ENCODE measurements around the gene DPPA2.

- TF ChIP-seq EZH2phosphoT487 (IDR thresholded peaks at IDR 0.05; ENCODE audit: insufficient read depth, low read depth): no peak
- TF ChIP-seq EZH2 (IDR thresholded peaks at IDR 0.05; ENCODE audit: insufficient read depth, poor library complexity, severe bottlenecking): no peak
Measured at GRCh38 chr3:109269577-109270275, 46.6 kb downstream of the DPPA2 start.
